ENCODE measurements around the gene SANBR. TPM values are rescaled to one million over a fixed set of nuclear protein-coding genes. Genes with fewer than 3 reads are reported as not detected.

The SANBR gene
- total RNA-seq, 1 donor from 2014 or later = 45.2 TPM

Other genes with a start within 250 kb of the SANBR start
- gene REL, start 184.3 kb upstream of the SANBR start, total RNA-seq = 4.9 TPM
- 42.5 TPM for gene PEX13, start 48.2 kb upstream of the SANBR start, total RNA-seq
- gene PUS10, start 47.6 kb upstream of the SANBR start, total RNA-seq = 4.2 TPM
- gene C2orf74, start 96.3 kb downstream of the SANBR start, total RNA-seq = 9.1 TPM

Measured in temporal lobe (tissue), 1 donor.